Osteoblast (primary cell): ENCODE data around the gene MRPL16. TPM values are rescaled to one million over a fixed set of nuclear protein-coding genes. Genes with fewer than 3 reads are reported as not detected.
A peak's percentile ranks its signal among the peaks of the same experiment; 100 is the strongest.

Source experiments
- DNase-seq: peaks from one replicate; pipeline ENCODE4 v3.0.0; 2011; ENCODE audit warnings: low spot score, mixed read lengths; ENCODE audit not compliant: insufficient read length; ENCODE audit errors: missing footprints
- H2AFZ ChIP-seq: 2 replicates; pipeline ENCODE4 v1.6.0; 2011; ENCODE audit warnings: mild to moderate bottlenecking, low read length
- H3K27ac ChIP-seq: 2 replicates; pipeline ENCODE4 v1.5.1; 2011; ENCODE audit warnings: mild to moderate bottlenecking, low read depth, low read length, moderate library complexity
- H3K27me3 ChIP-seq: 2 replicates; pipeline ENCODE4 v1.6.0; 2012; ENCODE audit warnings: mild to moderate bottlenecking, control low read depth, inconsistent platforms, low read length, moderate library complexity; ENCODE audit not compliant: insufficient read depth
- H3K36me3 ChIP-seq: 2 replicates; pipeline ENCODE4 v1.5.1; 2011; ENCODE audit warnings: mild to moderate bottlenecking, low read length, control low read depth, moderate library complexity; ENCODE audit not compliant: insufficient read depth
- H3K4me1 ChIP-seq: 2 replicates; pipeline ENCODE4 v1.5.1; 2011; ENCODE audit warnings: mild to moderate bottlenecking, low read length, control low read depth, moderate library complexity; ENCODE audit not compliant: insufficient read depth
- H3K4me2 ChIP-seq: 2 replicates; pipeline ENCODE4 v1.6.0; 2011; ENCODE audit warnings: mild to moderate bottlenecking, low read length; ENCODE audit not compliant: insufficient read depth
- H3K4me3 ChIP-seq: fragments of 200-600 bp; sonication (generic); 3 replicates; pipeline ENCODE4 v1.5.1; 2012; ENCODE audit warnings: mild to moderate bottlenecking, low read length, inconsistent platforms; ENCODE audit not compliant: insufficient read depth
- H3K79me2 ChIP-seq: 2 replicates; pipeline ENCODE4 v1.6.0; 2012; ENCODE audit warnings: mild to moderate bottlenecking, low read length, control low read depth, inconsistent platforms; ENCODE audit not compliant: insufficient read depth
- H3K9me3 ChIP-seq: 2 replicates; pipeline ENCODE4 v1.5.1; 2011; ENCODE audit warnings: low read depth, low read length, control low read depth
- H4K20me1 ChIP-seq: 2 replicates; pipeline ENCODE4 v1.6.0; 2012; ENCODE audit warnings: mild to moderate bottlenecking, low read length, control low read depth; ENCODE audit not compliant: insufficient read depth
- total RNA-seq: library from RNA; depleted of rRNA; stranded (reverse); fragments of >200 nt; gene quantifications from 2 replicates; pipeline ENCODE4 v1.2.3, GENCODE V29; 2012
- TF ChIP-seq, protein P1 (sequence below): IDR thresholded peaks from 2 replicates; pipeline ENCODE4 v1.5.1; 2011; ENCODE audit warnings: mild to moderate bottlenecking, low read depth, low read length, moderate library complexity; ENCODE audit errors: extremely low read depth

Gene MRPL16
- total RNA-seq, 1 donor, result 32.9 TPM

- DNase-seq, result no peak
- H3K27me3 ChIP-seq, result no peaks in the 10 kb centered on the region
- H3K36me3 ChIP-seq, result peaks cover 8% of the 10 kb centered on the region
- H3K4me2 ChIP-seq, result no peak overlapping the region
- TF ChIP-seq, protein P1, sequence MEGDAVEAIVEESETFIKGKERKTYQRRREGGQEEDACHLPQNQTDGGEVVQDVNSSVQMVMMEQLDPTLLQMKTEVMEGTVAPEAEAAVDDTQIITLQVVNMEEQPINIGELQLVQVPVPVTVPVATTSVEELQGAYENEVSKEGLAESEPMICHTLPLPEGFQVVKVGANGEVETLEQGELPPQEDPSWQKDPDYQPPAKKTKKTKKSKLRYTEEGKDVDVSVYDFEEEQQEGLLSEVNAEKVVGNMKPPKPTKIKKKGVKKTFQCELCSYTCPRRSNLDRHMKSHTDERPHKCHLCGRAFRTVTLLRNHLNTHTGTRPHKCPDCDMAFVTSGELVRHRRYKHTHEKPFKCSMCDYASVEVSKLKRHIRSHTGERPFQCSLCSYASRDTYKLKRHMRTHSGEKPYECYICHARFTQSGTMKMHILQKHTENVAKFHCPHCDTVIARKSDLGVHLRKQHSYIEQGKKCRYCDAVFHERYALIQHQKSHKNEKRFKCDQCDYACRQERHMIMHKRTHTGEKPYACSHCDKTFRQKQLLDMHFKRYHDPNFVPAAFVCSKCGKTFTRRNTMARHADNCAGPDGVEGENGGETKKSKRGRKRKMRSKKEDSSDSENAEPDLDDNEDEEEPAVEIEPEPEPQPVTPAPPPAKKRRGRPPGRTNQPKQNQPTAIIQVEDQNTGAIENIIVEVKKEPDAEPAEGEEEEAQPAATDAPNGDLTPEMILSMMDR, result no peak
- H3K79me2 ChIP-seq, result peaks cover 4% of the 10 kb centered on the region
- no peak overlapping the region for H3K4me3 ChIP-seq
- peaks cover 10% of the 10 kb centered on the region for H3K4me1 ChIP-seq
- no peak overlapping the region for H2AFZ ChIP-seq
- no peaks in the 10 kb centered on the region for H3K9me3 ChIP-seq
- no peak overlapping the region for H3K27ac ChIP-seq
- H4K20me1 ChIP-seq, result no peaks in the 10 kb centered on the region
These were observed 18.1 kb downstream of the MRPL16 start for GRCh38 chr11:59792507-59792906.

GRCh38 chr11:59791639-59792038 is 18.9 kb downstream of the MRPL16 start:
- no peak overlapping the region for H2AFZ ChIP-seq
- H3K36me3 ChIP-seq, result peaks cover 8% of the 10 kb centered on the region
- no peak overlapping the region for H3K27ac ChIP-seq
- H3K4me1 ChIP-seq, result peaks cover 18% of the 10 kb centered on the region
- H4K20me1 ChIP-seq, result no peaks in the 10 kb centered on the region
- peaks cover 4% of the 10 kb centered on the region for H3K79me2 ChIP-seq
- DNase-seq, result no peak
- H3K4me3 ChIP-seq, result no peak overlapping the region
- no peaks in the 10 kb centered on the region for H3K27me3 ChIP-seq
- no peaks in the 10 kb centered on the region for H3K9me3 ChIP-seq
- no peak overlapping the region for H3K4me2 ChIP-seq
- TF ChIP-seq, protein P1, result no peak

DNA sequence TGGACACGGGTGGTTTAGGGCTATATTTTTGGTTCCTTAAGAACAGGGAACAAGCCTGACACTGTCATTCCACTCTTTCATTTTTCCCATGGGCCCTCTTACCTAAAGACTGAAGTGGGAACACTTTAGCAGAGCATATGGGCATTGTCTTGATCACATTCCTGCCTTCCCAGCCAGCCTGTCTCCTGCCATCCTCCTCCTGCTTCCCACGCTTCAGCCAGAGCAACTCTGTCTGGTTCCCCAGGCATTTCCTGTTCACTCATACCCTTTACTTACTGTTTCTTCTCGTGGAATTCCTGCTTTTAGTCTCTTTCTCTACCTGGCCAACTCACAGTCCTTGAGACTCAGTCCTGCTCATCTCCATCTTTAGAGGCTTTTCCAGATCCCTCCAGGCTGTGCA is 22.8 kb downstream of the MRPL16 start:
- H3K27me3 ChIP-seq, result no peaks in the 10 kb centered on the region
- H3K4me3 ChIP-seq, result peak overlapping the region; percentile 33
- TF ChIP-seq, protein P1, result no peak
- H3K9me3 ChIP-seq, result no peaks in the 10 kb centered on the region
- H3K36me3 ChIP-seq, result peaks cover 8% of the 10 kb centered on the region
- H3K4me2 ChIP-seq, result peak overlapping the region; percentile 73
- peak overlapping the region; percentile 14 for H2AFZ ChIP-seq
- peak; percentile 87 for DNase-seq
- peaks cover 33% of the 10 kb centered on the region for H3K79me2 ChIP-seq
- peaks cover 21% of the 10 kb centered on the region for H3K4me1 ChIP-seq
- H3K27ac ChIP-seq, result peak overlapping the region; percentile 76
- H4K20me1 ChIP-seq, result no peaks in the 10 kb centered on the region

- Histone ChIP-seq H4K20me1 (no peaks in the 10 kb centered on the region), H3K36me3 (peaks cover 8% of the 10 kb centered on the region), H3K27ac (peak overlapping the region; percentile 76), H2AFZ (peak overlapping the region; percentile 10), H3K4me3 (peak overlapping the region; percentile 15), H3K4me2 (peak overlapping the region; percentile 73), H3K27me3 (no peaks in the 10 kb centered on the region), H3K9me3 (no peaks in the 10 kb centered on the region), H3K4me1 (peaks cover 21% of the 10 kb centered on the region), H3K79me2 (peaks cover 36% of the 10 kb centered on the region)
- peak; percentile 86 for DNase-seq
- TF ChIP-seq, protein P1, result no peak
These were observed 23.4 kb downstream of the MRPL16 start for GRCh38 chr11:59787255-59787588.
